Esophagus (tissue), 2 donors: ENCODE data around the gene RBBP9. TPM values are rescaled to one million over a fixed set of nuclear protein-coding genes. Genes with fewer than 3 reads are reported as not detected.

Experiments
- H3K27ac ChIP-seq, 2 donors: one replicate each; pipeline ENCODE4 v1.5.1; 2013; ENCODE audit warnings: low read depth in 2 of 2, mild to moderate bottlenecking in 2 of 2, inconsistent platforms in 1 of 2, low read length in 1 of 2, moderate library complexity in 1 of 2
- H3K27me3 ChIP-seq, 2 donors: one replicate each; pipeline ENCODE4 v1.6.1; 2013; ENCODE audit warnings: low read length in 2 of 2, control low read depth in 1 of 2, mild to moderate bottlenecking in 1 of 2; ENCODE audit not compliant: insufficient read depth in 2 of 2, control insufficient read depth in 1 of 2
- H3K36me3 ChIP-seq, 2 donors: one replicate each; pipeline ENCODE4 v1.6.1; 2013; ENCODE audit warnings: low read length in 1 of 2; ENCODE audit not compliant: control insufficient read depth in 2 of 2, insufficient read depth in 2 of 2
- H3K4me1 ChIP-seq, 2 donors: one replicate each; pipeline ENCODE4 v1.6.1; 2013; ENCODE audit warnings: low read length in 1 of 2; ENCODE audit not compliant: control insufficient read depth in 2 of 2, insufficient read depth in 2 of 2
- H3K4me3 ChIP-seq, 2 donors: one replicate each; pipeline ENCODE4 v1.5.1; 2013; ENCODE audit warnings: low read length in 2 of 2, mild to moderate bottlenecking in 2 of 2, low read depth in 1 of 2, moderate library complexity in 1 of 2
- H3K9me3 ChIP-seq, 2 donors: one replicate each; pipeline ENCODE4 v1.6.1; 2013; ENCODE audit warnings: mild to moderate bottlenecking in 2 of 2, low read depth in 1 of 2, low read length in 1 of 2, moderate library complexity in 1 of 2; ENCODE audit not compliant: control insufficient read depth in 2 of 2, insufficient read depth in 1 of 2
- WGBS, 2 donors: extraction: QIAGEN DNeasy Blood & Tissue Kit; methylation state at CpG; one replicate each; pipeline ENCODE4 v1.1.7; 2013; 5-methylcytosine and 5-hydroxymethylcytosine counted together
- polyA plus RNA-seq, 2 donors: library from polyadenylated mRNA; stranded (reverse); fragments of 200-250 nt; gene quantifications; one replicate each; pipeline ENCODE4 v1.2.3, GENCODE V29; 2013
- donor health status: healthy with polysubstance abuse.
- donor health status: Bipolar disorder and iron deficiency.

The RBBP9 gene
- polyA plus RNA-seq, 2 donors = 2.9 to 5.0 TPM

DNA sequence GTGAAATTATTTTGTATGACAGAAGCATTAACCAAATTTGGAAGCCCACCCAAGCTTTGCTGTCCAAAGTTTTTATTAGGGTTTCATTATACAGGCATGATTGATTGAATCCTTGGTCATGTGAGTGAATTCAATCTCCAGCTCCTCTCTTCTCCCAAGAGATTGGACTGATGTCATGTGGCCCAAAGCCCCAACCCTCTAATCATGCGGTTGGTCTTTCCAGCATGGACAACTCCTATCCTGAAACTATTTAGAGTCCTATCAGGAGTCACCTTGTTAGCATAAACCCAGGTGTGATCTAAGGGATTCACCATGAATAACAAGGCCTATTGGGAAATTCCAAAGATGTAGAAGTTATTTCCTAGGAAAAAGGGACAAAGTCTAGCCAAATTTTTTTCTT, 19.2 kb downstream of the RBBP9 start:
- Histone ChIP-seq H3K4me1 (no peaks in the 10 kb centered on the region), H3K9me3 (no peaks in the 10 kb centered on the region), H3K27ac (no peak overlapping the region), H3K27me3 (no peaks in the 10 kb centered on the region), H3K4me3 (no peak overlapping the region), H3K36me3 (peaks cover 11 to 12% of the 10 kb centered on the region in 2 donors)
- 78 to 90% methylated on average over 1 of the region's 1 CpG for WGBS, 2 donors

DNA sequence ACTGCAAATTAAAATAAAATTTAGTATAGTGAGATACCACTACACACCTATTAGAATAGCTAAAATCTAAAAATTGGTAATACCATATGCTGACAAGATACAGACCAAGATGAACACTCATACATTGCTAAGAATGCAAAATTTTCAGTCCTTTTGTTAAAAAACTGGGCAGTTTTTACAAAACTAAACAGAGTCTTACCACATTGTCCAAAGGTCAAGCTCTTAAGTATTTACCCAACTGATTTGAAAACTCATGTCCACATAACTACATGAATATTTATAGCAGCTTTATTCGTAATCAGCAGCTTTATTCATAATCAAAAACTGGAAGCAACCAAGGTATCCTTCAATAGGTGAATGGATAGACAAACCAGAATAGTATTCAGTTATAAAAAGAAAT, 19.8 kb downstream of the RBBP9 start:
- H3K27ac ChIP-seq = no peak overlapping the region
- H3K27me3 ChIP-seq = no peaks in the 10 kb centered on the region
- 81 to 95% methylated on average over 1 of the region's 1 CpG for WGBS, 2 donors
- no peak overlapping the region for H3K4me3 ChIP-seq
- H3K4me1 ChIP-seq = no peaks in the 10 kb centered on the region
- peaks cover 8 to 11% of the 10 kb centered on the region in 2 donors for H3K36me3 ChIP-seq
- no peaks in the 10 kb centered on the region for H3K9me3 ChIP-seq

DNA sequence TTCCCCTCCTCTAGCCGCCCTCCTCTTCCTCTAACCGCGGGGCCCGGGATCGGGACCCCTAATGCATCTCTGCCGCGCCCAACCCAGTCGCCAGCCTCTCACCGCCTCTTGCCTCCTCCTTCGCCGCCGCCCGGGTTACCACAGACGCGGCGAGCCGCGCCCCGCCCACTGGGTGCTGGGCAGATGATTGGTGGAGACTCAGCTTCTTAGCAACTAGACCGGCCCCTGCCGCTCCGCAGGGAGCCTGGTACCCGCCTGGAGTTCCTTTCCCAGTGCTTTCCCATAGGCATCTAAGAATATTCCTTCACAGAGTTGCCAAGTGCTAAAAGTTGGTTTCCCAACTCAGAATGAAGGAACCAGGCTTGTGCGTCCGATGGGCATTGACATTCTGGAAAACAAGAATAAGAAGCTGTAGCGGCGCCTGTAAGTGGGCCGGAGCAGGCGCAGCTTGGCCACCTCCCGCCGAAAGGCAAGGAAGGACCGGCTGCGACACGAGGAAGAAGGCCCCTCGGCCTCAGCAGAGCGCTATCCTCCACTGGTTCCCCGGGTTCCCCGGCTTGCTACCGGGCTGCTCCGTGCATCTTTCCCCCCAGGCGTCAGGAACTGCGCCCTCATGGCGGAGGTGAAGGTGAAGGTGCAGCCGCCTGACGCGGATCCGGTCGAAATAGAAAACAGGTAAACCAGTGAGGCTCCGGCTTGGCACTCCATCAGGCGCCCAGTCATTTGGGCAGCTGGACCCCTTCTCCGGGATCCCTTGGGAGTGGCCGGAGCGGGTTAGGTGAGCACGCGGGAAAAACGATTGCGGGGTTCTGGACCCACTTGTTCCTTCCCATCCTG, 29.9 kb downstream of the RBBP9 start, which contains the start of the genes DZANK1 and POLR3F:
DZANK1 (minus strand) TSS at position 137 of the 837 bp plus-strand sequence. CDS start 1,672 bp downstream, outside the sequence.
POLR3F (plus strand) TSS at position 497 of the 837 bp plus-strand sequence; CDS start at position 614, 117 bp downstream.
- no peaks in the 10 kb centered on the region for H3K27me3 ChIP-seq
- WGBS, 2 donors = 0% methylated on average over 55 to 57 of the region's 57 CpGs
- peaks cover 0 to 2% of the 10 kb centered on the region in 2 donors for H3K4me1 ChIP-seq
- H3K36me3 ChIP-seq = peaks cover 0 to 6% of the 10 kb centered on the region in 2 donors
- H3K9me3 ChIP-seq = no peaks in the 10 kb centered on the region
- H3K27ac ChIP-seq = peak within 1 kb of the TSS; percentile 82 to 92
- peak within 1 kb of the TSS; percentile 88 to 97 for H3K4me3 ChIP-seq

DNA sequence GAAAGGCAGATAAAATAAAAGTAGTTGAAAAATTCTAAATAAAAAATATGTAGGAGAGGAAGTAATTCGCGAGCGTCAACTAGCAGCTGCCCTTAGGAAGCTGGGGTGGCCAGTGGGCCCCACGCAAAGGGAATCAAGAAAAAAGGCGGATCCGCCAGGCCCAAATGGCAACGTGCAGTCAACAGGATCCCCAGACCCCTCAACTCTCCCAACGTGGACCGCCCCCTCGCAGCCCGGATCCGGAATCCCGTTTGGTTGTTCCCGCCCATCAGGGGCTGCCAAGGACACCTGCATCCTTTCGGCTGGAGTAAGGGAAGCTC, 30.5 kb downstream of the RBBP9 start:
- H3K4me1 ChIP-seq = peaks cover 0 to 2% of the 10 kb centered on the region in 2 donors
- WGBS, 2 donors = 0% methylated on average over 15 of the region's 15 CpGs
- no peaks in the 10 kb centered on the region for H3K9me3 ChIP-seq
- H3K36me3 ChIP-seq = peaks cover 0 to 4% of the 10 kb centered on the region in 2 donors
- peak overlapping the region; percentile 88 to 97 for H3K4me3 ChIP-seq
- peak overlapping the region; percentile 25 to 92 for H3K27ac ChIP-seq
- no peaks in the 10 kb centered on the region for H3K27me3 ChIP-seq

DNA sequence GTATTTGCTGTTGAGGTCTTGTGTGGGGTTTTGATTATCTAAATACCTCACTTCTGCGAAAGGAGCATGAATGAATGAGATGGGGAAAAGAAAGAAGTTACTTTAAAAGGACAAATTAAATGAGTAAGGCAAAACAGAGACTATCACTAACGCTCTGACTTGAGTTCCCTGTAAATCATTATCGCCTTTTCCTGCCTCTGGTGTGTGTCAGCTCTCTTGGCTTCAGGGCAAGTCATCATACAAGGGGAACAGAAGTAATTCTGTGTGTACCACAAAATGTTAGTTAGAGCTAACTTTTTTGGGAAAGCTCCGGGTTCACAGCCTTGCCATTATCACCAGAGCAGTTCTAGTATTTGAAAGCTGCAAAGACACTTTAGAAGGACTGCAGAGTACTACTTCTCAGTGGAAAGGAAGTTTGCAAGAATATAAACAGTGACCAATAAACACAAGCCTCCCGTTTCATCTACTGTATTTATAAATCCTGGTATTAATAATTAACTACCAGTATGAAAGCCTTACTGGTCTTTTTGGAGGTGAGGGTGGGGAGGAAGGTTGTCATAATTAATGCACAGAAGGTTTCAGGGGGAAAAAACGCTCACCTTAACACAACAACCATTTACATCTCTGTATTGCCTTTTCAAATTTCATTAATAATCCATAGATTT, 31.4 kb downstream of the RBBP9 start:
- no peaks in the 10 kb centered on the region for H3K27me3 ChIP-seq
- peaks cover 0 to 4% of the 10 kb centered on the region in 2 donors for H3K36me3 ChIP-seq
- WGBS, 2 donors = 47 to 57% methylated on average over 6 of the region's 6 CpGs
- no peaks in the 10 kb centered on the region for H3K9me3 ChIP-seq
- no peak overlapping the region for H3K27ac ChIP-seq
- H3K4me1 ChIP-seq = peaks cover 0 to 2% of the 10 kb centered on the region in 2 donors
- peak overlapping the region in 1 of 2 donors; percentile 97 for H3K4me3 ChIP-seq

DNA sequence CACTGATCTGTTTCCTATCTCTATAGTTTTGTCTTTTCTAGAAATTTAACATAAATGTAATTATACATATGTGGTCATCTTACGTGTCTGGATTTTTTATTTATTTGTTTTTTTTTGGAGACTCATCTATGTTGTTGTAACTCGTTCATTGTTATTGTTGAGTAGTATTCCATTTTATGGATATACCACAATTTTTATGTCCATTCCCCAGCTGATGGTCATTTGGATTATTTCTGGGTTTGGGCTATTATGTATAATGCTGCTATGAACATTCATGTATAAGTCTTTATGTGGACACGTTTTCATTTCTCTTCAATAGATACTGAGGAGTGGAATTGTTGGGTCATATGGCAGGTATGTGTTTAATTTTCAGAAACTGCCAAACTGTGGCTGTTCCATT, 40.4 kb downstream of the RBBP9 start:
- Histone ChIP-seq H3K27ac (no peak overlapping the region), H3K9me3 (no peaks in the 10 kb centered on the region), H3K36me3 (no peaks in the 10 kb centered on the region), H3K27me3 (no peaks in the 10 kb centered on the region), H3K4me3 (no peak overlapping the region), H3K4me1 (no peaks in the 10 kb centered on the region)
- 86% methylated on average over 3 of the region's 3 CpGs for WGBS, 2 donors

DNA sequence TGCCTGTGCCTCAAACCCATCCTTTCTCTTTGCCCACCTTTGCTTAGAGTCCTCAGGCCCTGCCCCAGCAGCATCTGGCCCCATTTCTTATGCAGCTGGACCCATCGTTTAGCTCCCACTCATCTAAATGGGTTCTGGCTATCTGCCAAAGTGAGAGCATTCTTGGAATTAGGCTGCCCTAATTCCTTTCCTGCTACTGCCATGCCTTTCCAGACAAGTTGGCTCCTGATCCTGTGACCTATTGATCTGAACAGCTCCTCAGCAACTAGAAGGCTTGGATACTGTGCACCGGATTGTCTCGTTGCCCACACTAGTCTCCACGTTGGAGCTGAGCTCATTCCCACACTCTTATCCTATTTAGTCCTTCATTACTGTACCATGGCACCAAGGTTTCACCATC, 53.1 kb downstream of the RBBP9 start:
- Histone ChIP-seq H3K4me3 (no peak overlapping the region), H3K4me1 (no peaks in the 10 kb centered on the region), H3K27me3 (no peaks in the 10 kb centered on the region), H3K36me3 (no peaks in the 10 kb centered on the region), H3K9me3 (no peaks in the 10 kb centered on the region), H3K27ac (no peak overlapping the region)
- 50 to 54% methylated on average over 4 of the region's 4 CpGs for WGBS, 2 donors

DNA sequence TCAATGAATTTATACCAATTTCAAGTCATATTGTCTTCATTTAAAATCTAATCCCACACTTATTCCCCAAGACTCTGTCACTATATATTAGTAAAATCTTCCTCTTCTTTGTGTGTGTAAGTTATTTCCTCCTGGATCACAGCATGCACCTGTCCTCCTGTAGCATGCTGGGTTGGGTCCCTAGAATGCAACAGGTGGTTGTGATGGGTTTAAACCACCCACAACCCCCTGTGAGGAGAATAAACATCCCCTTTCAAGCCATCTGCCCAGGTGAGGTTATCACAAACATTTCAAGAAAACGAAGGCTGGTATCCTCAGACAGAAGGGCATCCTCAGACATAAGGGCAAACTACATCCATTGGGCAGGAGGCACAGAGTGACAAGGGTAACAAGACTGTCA, 56.6 kb downstream of the RBBP9 start:
- WGBS, 2 donors = 36 to 61% methylated on average over 1 of the region's 1 CpG
- no peaks in the 10 kb centered on the region for H3K4me1 ChIP-seq
- H3K36me3 ChIP-seq = no peaks in the 10 kb centered on the region
- H3K9me3 ChIP-seq = no peaks in the 10 kb centered on the region
- no peak overlapping the region for H3K4me3 ChIP-seq
- no peaks in the 10 kb centered on the region for H3K27me3 ChIP-seq
- H3K27ac ChIP-seq = no peak overlapping the region

DNA sequence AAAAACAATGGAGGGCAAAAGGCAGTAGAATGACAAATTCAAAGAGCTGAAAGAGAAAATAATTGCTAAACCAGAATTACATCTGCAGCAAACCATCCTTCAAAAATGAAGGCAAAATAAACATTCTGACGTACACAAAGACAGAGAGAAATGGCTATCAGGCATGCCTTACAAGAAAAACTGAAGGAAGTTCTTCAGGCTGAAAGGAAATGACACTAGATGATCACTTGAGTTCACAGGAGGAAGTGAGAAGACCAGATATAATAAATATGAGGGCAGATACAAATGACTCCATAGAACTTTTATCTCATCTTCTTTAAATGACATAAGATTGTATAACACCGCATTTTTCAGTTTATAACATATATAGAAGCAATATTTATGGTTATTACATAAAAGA, 60.2 kb downstream of the RBBP9 start:
- 77% methylated on average over 2 of the region's 2 CpGs for WGBS, 2 donors
- no peaks in the 10 kb centered on the region for H3K36me3 ChIP-seq

More for the DNA sequence above, 60.2 kb downstream of the RBBP9 start:
- no peak overlapping the region for H3K4me3 ChIP-seq
- H3K4me1 ChIP-seq = no peaks in the 10 kb centered on the region
- no peak overlapping the region for H3K27ac ChIP-seq
- H3K9me3 ChIP-seq = no peaks in the 10 kb centered on the region
- H3K27me3 ChIP-seq = no peaks in the 10 kb centered on the region
